KMS-11 (cell line): ENCODE data around the gene SLC66A2.

Source experiments
- H2AFZ ChIP-seq: fragments of 200-600 bp; sonication (generic); 2 replicates; pipeline ENCODE4 v1.6.1; 2016; ENCODE audit warnings: antibody characterized with exemption, mixed run types, low read depth
- H3K27ac ChIP-seq: fragments of 200-600 bp; sonication (generic); 2 replicates; pipeline ENCODE4 v1.6.1; 2016; ENCODE audit warnings: mild to moderate bottlenecking, mixed run types
- H3K27me3 ChIP-seq: fragments of 200-600 bp; sonication (generic); 2 replicates; pipeline ENCODE4 v1.6.1; 2017; ENCODE audit warnings: mild to moderate bottlenecking, low read depth, mixed run types, moderate library complexity; ENCODE audit not compliant: insufficient read depth
- H3K36me3 ChIP-seq: fragments of 200-600 bp; sonication (generic); 2 replicates; pipeline ENCODE4 v1.6.1; 2017; ENCODE audit warnings: mild to moderate bottlenecking, mixed run types; ENCODE audit not compliant: insufficient read depth
- H3K4me1 ChIP-seq: fragments of 200-600 bp; sonication (generic); 2 replicates; pipeline ENCODE4 v1.6.1; 2016; ENCODE audit warnings: mild to moderate bottlenecking, low read depth, mixed run types; ENCODE audit not compliant: poor library complexity, severe bottlenecking
- H3K4me2 ChIP-seq: fragments of 200-600 bp; sonication (generic); 2 replicates; pipeline ENCODE4 v1.7.0; 2016; ENCODE audit warnings: mild to moderate bottlenecking, mixed run types
- H3K4me3 ChIP-seq: fragments of 200-600 bp; sonication (generic); IDR thresholded peaks from 2 replicates; pipeline ENCODE4 v1.6.1; 2017; ENCODE audit warnings: low read depth, low read length, mixed read lengths; ENCODE audit not compliant: insufficient read depth
- H3K79me2 ChIP-seq: fragments of 200-600 bp; sonication (generic); 2 replicates; pipeline ENCODE4 v1.6.1; 2016; ENCODE audit warnings: low read depth, mixed run types; ENCODE audit not compliant: insufficient read depth
- H3K9ac ChIP-seq: fragments of 200-600 bp; sonication (generic); 2 replicates; pipeline ENCODE4 v1.6.1; 2016; ENCODE audit warnings: mild to moderate bottlenecking, mixed run types
- H4K20me1 ChIP-seq: fragments of 200-600 bp; sonication (generic); 2 replicates; pipeline ENCODE4 v1.6.1; 2016; ENCODE audit warnings: mild to moderate bottlenecking, mixed run types; ENCODE audit not compliant: insufficient read depth
- TF ChIP-seq, protein P1 (sequence below): fragments of 200-600 bp; sonication (generic); conservative IDR thresholded peaks from 2 replicates; pipeline ENCODE4 v1.6.1; 2017; ENCODE audit warnings: low read depth, mild to moderate bottlenecking, antibody characterized with exemption, low read length, moderate library complexity, mixed read lengths

The SLC66A2 gene

DNA sequence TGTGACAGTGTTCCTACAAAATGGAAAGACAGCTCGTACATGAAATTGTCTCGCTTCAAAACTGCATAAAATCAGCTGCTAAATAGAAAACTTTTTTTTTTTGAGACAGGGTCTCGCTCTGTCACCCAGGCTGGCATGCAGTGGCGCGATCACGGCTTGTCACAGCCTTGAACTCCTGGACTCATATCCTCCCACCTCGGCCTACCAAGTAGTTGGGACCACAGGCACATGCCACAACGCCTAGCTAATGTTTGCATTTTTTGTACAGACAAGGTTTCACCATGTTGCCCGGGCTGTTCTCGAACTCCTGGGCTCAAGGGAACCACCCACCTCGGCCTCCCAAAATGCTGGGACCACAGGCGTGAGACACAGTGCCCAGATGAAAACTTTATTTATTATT lies 33.7 kb upstream of the SLC66A2 start:
- Histone ChIP-seq H3K9ac (no peak overlapping the region), H3K4me1 (peaks cover 30% of the 10 kb centered on the region), H3K27me3 (no peaks in the 10 kb centered on the region), H3K4me2 (0 out of 2 replicates have a peak overlapping the region, but pooled peaks have one; percentile 16), H3K36me3 (no peaks in the 10 kb centered on the region; the same call in 1 of the 2 replicates), H3K27ac (no peak overlapping the region), H2AFZ (no peak overlapping the region), H4K20me1 (peaks cover 53% of the 10 kb centered on the region), H3K79me2 (peaks cover 81% of the 10 kb centered on the region), H3K4me3 (no peak overlapping the region)
- TF ChIP-seq, protein P1, sequence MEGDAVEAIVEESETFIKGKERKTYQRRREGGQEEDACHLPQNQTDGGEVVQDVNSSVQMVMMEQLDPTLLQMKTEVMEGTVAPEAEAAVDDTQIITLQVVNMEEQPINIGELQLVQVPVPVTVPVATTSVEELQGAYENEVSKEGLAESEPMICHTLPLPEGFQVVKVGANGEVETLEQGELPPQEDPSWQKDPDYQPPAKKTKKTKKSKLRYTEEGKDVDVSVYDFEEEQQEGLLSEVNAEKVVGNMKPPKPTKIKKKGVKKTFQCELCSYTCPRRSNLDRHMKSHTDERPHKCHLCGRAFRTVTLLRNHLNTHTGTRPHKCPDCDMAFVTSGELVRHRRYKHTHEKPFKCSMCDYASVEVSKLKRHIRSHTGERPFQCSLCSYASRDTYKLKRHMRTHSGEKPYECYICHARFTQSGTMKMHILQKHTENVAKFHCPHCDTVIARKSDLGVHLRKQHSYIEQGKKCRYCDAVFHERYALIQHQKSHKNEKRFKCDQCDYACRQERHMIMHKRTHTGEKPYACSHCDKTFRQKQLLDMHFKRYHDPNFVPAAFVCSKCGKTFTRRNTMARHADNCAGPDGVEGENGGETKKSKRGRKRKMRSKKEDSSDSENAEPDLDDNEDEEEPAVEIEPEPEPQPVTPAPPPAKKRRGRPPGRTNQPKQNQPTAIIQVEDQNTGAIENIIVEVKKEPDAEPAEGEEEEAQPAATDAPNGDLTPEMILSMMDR: no peak

DNA sequence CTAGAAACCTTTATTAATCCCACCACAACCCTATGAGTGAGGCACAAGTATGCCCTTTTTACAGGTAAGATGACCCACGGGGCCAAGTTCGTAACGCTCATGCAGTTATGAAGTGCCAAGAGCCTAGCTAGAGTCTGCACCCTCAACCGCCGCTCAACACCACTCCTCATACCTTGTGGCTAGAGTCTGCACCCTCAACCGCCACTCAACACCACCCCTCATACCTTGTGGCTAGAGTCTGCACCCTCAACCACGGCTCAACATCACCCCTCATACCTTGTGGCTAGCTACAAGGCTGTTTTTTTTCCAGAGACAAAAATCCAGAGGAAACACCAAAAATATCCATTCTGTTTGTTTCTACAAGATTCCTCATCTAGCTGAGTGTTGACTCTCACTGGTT lies 32.3 kb upstream of the SLC66A2 start:
- H3K27ac ChIP-seq: no peak overlapping the region
- no peak overlapping the region for H3K4me2 ChIP-seq
- peaks cover 26% of the 10 kb centered on the region for H3K4me1 ChIP-seq
- peaks cover 95% of the 10 kb centered on the region for H3K79me2 ChIP-seq
- peaks cover 64% of the 10 kb centered on the region for H4K20me1 ChIP-seq
- TF ChIP-seq, protein P1: no peak
- H3K36me3 ChIP-seq: peaks cover 6% of the 10 kb centered on the region; the same call in 1 of the 2 replicates
- no peak overlapping the region for H3K9ac ChIP-seq
- H2AFZ ChIP-seq: no peak overlapping the region
- no peaks in the 10 kb centered on the region for H3K27me3 ChIP-seq
- H3K4me3 ChIP-seq: no peak overlapping the region

DNA sequence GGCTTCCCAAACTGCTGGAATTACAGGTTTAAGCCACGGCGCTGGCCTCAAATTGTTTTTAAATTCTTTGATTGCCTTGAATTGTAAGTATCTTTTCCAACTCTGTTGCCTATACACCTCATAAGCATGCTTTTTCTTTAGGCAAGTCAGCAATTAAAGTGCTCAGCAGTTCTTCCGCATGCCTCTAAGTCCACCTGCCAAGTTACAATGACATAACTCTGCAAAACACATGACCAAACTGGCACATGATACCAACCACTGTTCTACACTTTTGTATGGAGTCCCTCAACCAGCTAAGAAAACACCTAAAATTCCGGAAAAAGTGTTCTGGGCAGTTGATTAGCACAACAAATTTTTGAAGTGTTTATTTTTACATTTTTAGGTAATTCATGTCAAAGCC lies 31.8 kb upstream of the SLC66A2 start:
- Histone ChIP-seq H3K36me3 (peaks cover 6% of the 10 kb centered on the region; the same call in 1 of the 2 replicates), H4K20me1 (peaks cover 64% of the 10 kb centered on the region), H3K9ac (no peak overlapping the region), H3K27ac (no peak overlapping the region), H3K27me3 (no peaks in the 10 kb centered on the region), H3K79me2 (peaks cover 100% of the 10 kb centered on the region), H3K4me3 (no peak overlapping the region), H2AFZ (no peak overlapping the region), H3K4me1 (peaks cover 26% of the 10 kb centered on the region), H3K4me2 (no peak overlapping the region)
- TF ChIP-seq, protein P1: no peak

DNA sequence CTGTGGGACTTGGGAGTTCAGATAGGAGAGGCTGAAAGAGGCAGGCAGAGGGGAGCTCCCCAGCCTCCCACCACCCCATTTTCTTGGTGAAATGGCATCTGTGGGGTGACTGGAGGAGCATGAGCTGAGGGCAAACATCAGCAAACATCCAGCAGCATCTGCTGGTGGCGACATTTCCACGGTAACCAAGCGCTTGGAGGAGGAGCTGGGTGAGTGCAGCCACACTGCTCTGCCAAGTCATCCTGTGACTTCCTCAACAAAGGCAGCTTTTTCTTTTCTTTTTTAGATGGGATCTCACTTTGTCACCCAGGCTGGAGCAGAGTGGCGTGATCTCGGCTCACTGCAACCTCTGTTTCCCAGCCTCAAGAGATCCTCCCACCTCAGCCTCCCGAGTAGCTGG lies 31.3 kb upstream of the SLC66A2 start:
- no peak overlapping the region for H3K4me3 ChIP-seq
- H4K20me1 ChIP-seq: peaks cover 64% of the 10 kb centered on the region
- TF ChIP-seq, protein P1: no peak
- H3K79me2 ChIP-seq: peaks cover 100% of the 10 kb centered on the region
- H2AFZ ChIP-seq: no peak overlapping the region
- H3K27me3 ChIP-seq: no peaks in the 10 kb centered on the region
- no peak overlapping the region for H3K9ac ChIP-seq
- H3K27ac ChIP-seq: no peak overlapping the region
- H3K36me3 ChIP-seq: peaks cover 6% of the 10 kb centered on the region; the same call in 1 of the 2 replicates
- peaks cover 26% of the 10 kb centered on the region for H3K4me1 ChIP-seq
- no peak overlapping the region for H3K4me2 ChIP-seq
